Type B pancreatic cell (in vitro differentiated cells): ENCODE results near the gene PARN. TPM values are rescaled to one million over a fixed set of nuclear protein-coding genes. Genes with fewer than 3 reads are reported as not detected.
"Not testable (repeated sequence)": the region's sequence is repeated elsewhere in the genome, so short reads cannot be mapped to it uniquely, and the experiment has no call there.

Experiments
- DNase-seq: peaks from one replicate; pipeline ENCODE4 v3.0.0; 2021; ENCODE audit warnings: mixed read lengths; ENCODE audit not compliant: unreplicated experiment; ENCODE audit errors: extremely low spot score
- H3K27ac Mint-ChIP-seq: 2 replicates; pipeline ENCODE4 v1.8.0; 2021; ENCODE audit warnings: mild to moderate bottlenecking, mixed read lengths
- H3K27me3 Mint-ChIP-seq: 2 replicates; pipeline ENCODE4 v1.8.0; 2021; ENCODE audit warnings: mixed read lengths
- H3K36me3 Mint-ChIP-seq: 2 replicates; pipeline ENCODE4 v1.8.0; 2021; ENCODE audit warnings: mixed read lengths
- H3K4me1 Mint-ChIP-seq: one replicate; pipeline ENCODE4 v1.8.0; 2021; ENCODE audit warnings: mixed read lengths; ENCODE audit not compliant: unreplicated experiment
- H3K4me3 Mint-ChIP-seq: 2 replicates; pipeline ENCODE4 v1.8.0; 2021; ENCODE audit warnings: mild to moderate bottlenecking, mixed read lengths
- H3K9me3 Mint-ChIP-seq: 2 replicates; pipeline ENCODE4 v1.8.0; 2021; ENCODE audit warnings: mixed read lengths
- CTCF ChIP-seq: fragments of 200-600 bp; sonication (generic); conservative IDR thresholded peaks from 2 replicates; pipeline ENCODE4 v1.5.0; 2021; ENCODE audit warnings: antibody characterized with exemption, mild to moderate bottlenecking
- total RNA-seq: library from RNA; stranded (reverse); gene quantifications from 2 replicates; pipeline ENCODE4 v1.2.1, GENCODE V29; 2021; ENCODE audit warnings: low replicate concordance

Gene PARN
- total RNA-seq, 1 donor from 2014 or later, result 26.1 TPM

GRCh38 chr16:14446796-14447195 lies 183.3 kb downstream of the PARN start:
- H3K4me1 Mint-ChIP-seq, result peaks cover 28% of the 10 kb centered on the region
- TF ChIP-seq CTCF, result no peak
- H3K9me3 Mint-ChIP-seq, result peaks cover 3% of the 10 kb centered on the region
- DNase-seq, result no peak
- H3K36me3 Mint-ChIP-seq, result peaks cover 4% of the 10 kb centered on the region
- no peaks in the 10 kb centered on the region for H3K27me3 Mint-ChIP-seq
- H3K27ac Mint-ChIP-seq, result no peak overlapping the region
- no peak overlapping the region for H3K4me3 Mint-ChIP-seq

GRCh38 chr16:14445937-14446715 lies 183.9 kb downstream of the PARN start:
- no peaks in the 10 kb centered on the region for H3K27me3 Mint-ChIP-seq
- H3K4me3 Mint-ChIP-seq, result no peak overlapping the region
- peaks cover 3% of the 10 kb centered on the region for H3K9me3 Mint-ChIP-seq
- peaks cover 30% of the 10 kb centered on the region for H3K4me1 Mint-ChIP-seq
- peaks cover 4% of the 10 kb centered on the region for H3K36me3 Mint-ChIP-seq
- no peak for DNase-seq
- H3K27ac Mint-ChIP-seq, result no peak overlapping the region
- no peak for TF ChIP-seq CTCF

GRCh38 chr16:14444979-14445810 lies 184.9 kb downstream of the PARN start:
- no peak for TF ChIP-seq CTCF
- Mint-ChIP-seq H3K4me1 (peaks cover 30% of the 10 kb centered on the region), H3K4me3 (no peak overlapping the region), H3K27ac (no peak overlapping the region), H3K27me3 (no peaks in the 10 kb centered on the region), H3K9me3 (peaks cover 3% of the 10 kb centered on the region), H3K36me3 (peaks cover 4% of the 10 kb centered on the region)
- DNase-seq, result no peak

GRCh38 chr16:14441533-14441932 lies 188.5 kb downstream of the PARN start:
- H3K27ac Mint-ChIP-seq, H3K27me3 Mint-ChIP-seq, H3K4me3 Mint-ChIP-seq, DNase-seq, H3K9me3 Mint-ChIP-seq, H3K36me3 Mint-ChIP-seq: not testable (repeated sequence)
- H3K4me1 Mint-ChIP-seq, result peaks cover 21% of the 10 kb centered on the region

GRCh38 chr16:14438256-14438655 lies 191.8 kb downstream of the PARN start:
- Mint-ChIP-seq H3K4me1 (peaks cover 19% of the 10 kb centered on the region), H3K4me3 (no peak overlapping the region), H3K27ac (peak overlapping the region; percentile 36), H3K36me3 (peaks cover 16% of the 10 kb centered on the region), H3K27me3 (no peaks in the 10 kb centered on the region), H3K9me3 (no peaks in the 10 kb centered on the region)
- TF ChIP-seq CTCF, result no peak
- DNase-seq, result no peak

- no peak for TF ChIP-seq CTCF
- no peaks in the 10 kb centered on the region for H3K27me3 Mint-ChIP-seq
- peaks cover 19% of the 10 kb centered on the region for H3K4me1 Mint-ChIP-seq
- H3K36me3 Mint-ChIP-seq, result peaks cover 17% of the 10 kb centered on the region
- no peak for DNase-seq
- H3K27ac Mint-ChIP-seq, result no peak overlapping the region
- no peak overlapping the region for H3K4me3 Mint-ChIP-seq
- no peaks in the 10 kb centered on the region for H3K9me3 Mint-ChIP-seq
These were observed 192.6 kb downstream of the PARN start for GRCh38 chr16:14437426-14437825.
